Hindlimb muscle (tissue), 1 donor: Measurements from ENCODE around the gene RPP25. TPM values are rescaled to one million over a fixed set of nuclear protein-coding genes. Genes with fewer than 3 reads are reported as not detected.
"Not testable (repeated sequence)": the region's sequence is repeated elsewhere in the genome, so short reads cannot be mapped to it uniquely, and the experiment has no call there.

Experiments used
- DNase-seq: peaks from one replicate; pipeline ENCODE4 v3.0.0-alpha.2; 2013
- polyA plus RNA-seq: library from polyadenylated mRNA; unstranded; fragments of 120-200 nt; gene quantifications from one replicate; pipeline ENCODE4 v1.2.1, GENCODE V29; 2013; ENCODE audit not compliant: insufficient read length

Gene RPP25
- polyA plus RNA-seq, 1 donor: 1.1 TPM

GRCh38 chr15:74913799-74914198, 42.8 kb downstream of the RPP25 start:
- DNase-seq: not testable (repeated sequence)

DNA sequence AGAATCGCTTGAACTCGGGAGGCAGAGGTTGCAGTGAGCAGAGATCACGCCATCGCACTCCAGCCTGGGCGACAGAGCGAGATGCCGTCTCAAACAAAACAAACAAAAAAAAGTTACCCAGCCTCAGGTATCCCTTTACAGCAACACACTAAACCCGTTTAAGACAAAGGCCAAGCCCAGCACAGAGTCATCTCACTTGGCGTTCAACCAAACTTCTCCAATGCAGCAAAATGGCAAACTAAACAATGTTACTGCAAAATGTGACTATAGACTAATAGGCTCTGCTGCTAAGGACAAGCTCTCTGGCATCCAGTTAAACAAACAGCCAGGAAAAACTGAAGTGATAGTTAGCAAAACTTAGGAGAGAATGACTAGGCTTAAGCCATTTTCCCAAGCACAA, 43.5 kb downstream of the RPP25 start:
- no peak for DNase-seq

GRCh38 chr15:74908635-74909034, 47.9 kb downstream of the RPP25 start:
- no peak for DNase-seq

DNA sequence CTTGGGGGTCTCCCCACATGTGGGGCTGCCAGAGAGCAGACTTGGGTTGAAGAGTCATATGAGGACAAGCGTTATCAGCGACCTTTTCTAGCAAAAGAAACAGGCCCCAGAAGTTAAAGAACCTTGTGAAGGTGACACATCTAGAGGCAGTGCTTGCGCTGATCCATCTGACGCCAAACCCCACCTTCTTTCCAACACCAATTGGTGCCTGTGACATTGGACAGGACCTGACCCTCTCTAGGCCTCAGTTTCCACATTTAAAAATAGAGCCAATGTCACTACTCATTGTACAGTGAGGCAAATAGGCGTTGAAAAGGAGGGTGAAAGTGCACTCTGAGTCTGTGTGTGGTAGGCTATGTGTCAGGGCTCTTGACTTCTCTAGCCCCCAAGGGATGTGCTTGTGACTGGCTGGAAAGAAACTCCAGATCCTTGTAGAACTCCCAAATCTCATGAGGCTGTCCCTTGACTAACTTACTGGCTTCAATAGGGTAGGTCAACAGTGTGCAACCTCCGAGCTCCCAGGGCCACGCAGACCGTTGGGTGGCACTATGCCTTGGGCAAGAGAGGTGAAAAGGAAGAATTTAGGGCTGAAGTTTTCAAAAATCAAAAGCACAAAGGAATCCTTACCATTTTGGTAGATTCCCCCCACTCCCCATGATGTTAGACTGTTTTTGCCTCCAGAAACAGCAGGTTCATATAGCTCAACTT, 49.3 kb downstream of the RPP25 start:
- DNase-seq: no peak

- peak; percentile 90 for DNase-seq
Measured at GRCh38 chr15:74906450-74907162, 50.0 kb downstream of the RPP25 start, which contains the start of gene FAM219B. Gene FAM219B, minus strand, starts transcription at chr15:74906851. Its CDS starts 51 bp downstream, at chr15:74906800.

- DNase-seq: no peak
Measured at GRCh38 chr15:74906067-74906449, 50.5 kb downstream of the RPP25 start.

Other genes starting within 250 kb of the RPP25 start
- not detected for gene CYP1A1, start 231.2 kb downstream of the RPP25 start, polyA plus RNA-seq
- not detected for gene CYP1A2, start 207.9 kb downstream of the RPP25 start, polyA plus RNA-seq
- 36.3 TPM for gene CSK, start 174.7 kb downstream of the RPP25 start, polyA plus RNA-seq
- gene LMAN1L, start 143.9 kb downstream of the RPP25 start, polyA plus RNA-seq: not detected
- not detected for gene CPLX3, start 130.1 kb downstream of the RPP25 start, polyA plus RNA-seq
- 49.3 TPM for gene ULK3, start 113.6 kb downstream of the RPP25 start, polyA plus RNA-seq
- 67.5 TPM for gene SCAMP2, start 83.4 kb downstream of the RPP25 start, polyA plus RNA-seq
- 63.5 TPM for gene MPI, start 66.7 kb downstream of the RPP25 start, polyA plus RNA-seq
- gene FAM219B, start 49.9 kb downstream of the RPP25 start, polyA plus RNA-seq: 49.7 TPM
- 243 TPM for gene COX5A, start 18.7 kb downstream of the RPP25 start, polyA plus RNA-seq
- 3.9 TPM for gene SCAMP5, start 38.8 kb upstream of the RPP25 start, polyA plus RNA-seq
- gene PPCDC, start 66.8 kb upstream of the RPP25 start, polyA plus RNA-seq: 7.4 TPM
- gene C15orf39, start 245.1 kb upstream of the RPP25 start, polyA plus RNA-seq: 9.7 TPM